ENCODE results near the gene CNNM4.

GRCh38 chr2:96751800-96752199 lies 8.9 kb upstream of the CNNM4 start:
- TF ChIP-seq TCF12 (IDR thresholded peaks at IDR 0.05) (no peak), RCOR1 (IDR thresholded peaks at IDR 0.05; ENCODE audit: low read length) (no peak), CTCF (IDR thresholded peaks at IDR 0.05) (no peak), POLR2AphosphoS5 (IDR thresholded peaks at IDR 0.05; ENCODE audit: low read depth, low read length) (no peak), ELF1 (IDR thresholded peaks at IDR 0.05) (no peak), EP300 (IDR thresholded peaks at IDR 0.05; ENCODE audit: borderline replicate concordance in 1 of 2, low read depth in 1 of 2, low read length in 1 of 2) (no peak), RFX5 (IDR thresholded peaks at IDR 0.05; ENCODE audit: low read length) (no peak)
